Endodermal cell (in vitro differentiated cells): ENCODE results near the gene HSPA2. TPM values are rescaled to one million over a fixed set of nuclear protein-coding genes. Genes with fewer than 3 reads are reported as not detected.

Source experiments
- DNase-seq: peaks from one replicate; pipeline ENCODE4 v3.0.0-alpha.2; 2017
- H3K27ac ChIP-seq: 2 replicates; pipeline ENCODE4 v1.5.1; 2013; ENCODE audit warnings: mild to moderate bottlenecking, low read depth, low read length, moderate library complexity
- H3K27me3 ChIP-seq: 2 replicates; pipeline ENCODE4 v1.6.1; 2013; ENCODE audit warnings: mild to moderate bottlenecking, low read length, moderate library complexity; ENCODE audit not compliant: insufficient read depth, control insufficient read depth, poor library complexity, severe bottlenecking
- H3K36me3 ChIP-seq: 2 replicates; pipeline ENCODE4 v1.7.0; 2013; ENCODE audit warnings: mild to moderate bottlenecking, low read length, moderate library complexity; ENCODE audit not compliant: control insufficient read depth, insufficient read depth
- H3K4me1 ChIP-seq: one replicate; pipeline ENCODE4 v1.7.0; 2013; ENCODE audit warnings: low read length; ENCODE audit not compliant: control insufficient read depth, insufficient read depth
- H3K4me3 ChIP-seq: 2 replicates; pipeline ENCODE4 v1.5.1; 2013; ENCODE audit warnings: mild to moderate bottlenecking, low read length, moderate library complexity
- H3K9ac ChIP-seq: 2 replicates; pipeline ENCODE4 v1.6.1; 2013; ENCODE audit warnings: mild to moderate bottlenecking, low read length, moderate library complexity; ENCODE audit not compliant: poor library complexity, severe bottlenecking; ENCODE audit errors: extremely low read depth
- H3K9me3 ChIP-seq: 2 replicates; pipeline ENCODE4 v1.6.1; 2013; ENCODE audit warnings: mild to moderate bottlenecking, low read length, moderate library complexity; ENCODE audit not compliant: control insufficient read depth
- H3K27ac Mint-ChIP-seq: 2 replicates; pipeline ENCODE4 v1.8.0; 2020; ENCODE audit warnings: mixed read lengths
- H3K27me3 Mint-ChIP-seq: 2 replicates; pipeline ENCODE4 v1.8.0; 2021; ENCODE audit warnings: mild to moderate bottlenecking, mixed read lengths; ENCODE audit not compliant: insufficient read depth
- H3K36me3 Mint-ChIP-seq: 2 replicates; pipeline ENCODE4 v1.8.0; 2020; ENCODE audit warnings: low read depth, mixed read lengths
- H3K4me1 Mint-ChIP-seq: 2 replicates; pipeline ENCODE4 v1.8.0; 2020; ENCODE audit warnings: mixed read lengths
- H3K4me3 Mint-ChIP-seq: 2 replicates; pipeline ENCODE4 v1.8.0; 2020; ENCODE audit warnings: mild to moderate bottlenecking, moderate library complexity, mixed read lengths
- H3K9me3 Mint-ChIP-seq: 2 replicates; pipeline ENCODE4 v1.8.0; 2020; ENCODE audit warnings: mild to moderate bottlenecking, mixed read lengths
- CTCF ChIP-seq: fragments of 200-600 bp; sonication (generic); conservative IDR thresholded peaks from 2 replicates; pipeline ENCODE4 v1.5.0; 2021; ENCODE audit warnings: antibody characterized with exemption, mild to moderate bottlenecking
- WGBS, 2 experiments: methylation state at CpG; one replicate each; pipeline versions ENCODE4 v1.1.5 to v1.1.7; 2013; ENCODE audit warnings: missing lambda C conversion rate in 2 of 2, mixed read lengths in 1 of 2; ENCODE audit not compliant: insufficient coverage in 1 of 2, insufficient read length in 1 of 2; 5-methylcytosine and 5-hydroxymethylcytosine counted together
- total RNA-seq, 2 donors: library from RNA; stranded (reverse); fragmentation: NEBNext Ultra II Directional in 1 of 2; extraction: Animal tissue kit (Norgen Biotek cat#: 25700) in 1 of 2; gene quantifications; 2 replicates in 1 of 2; 3 replicates in 1 of 2; pipeline ENCODE4 v1.2.1, GENCODE V29; 2021

HSPA2 gene
- total RNA-seq, 2 donors from 2014 or later, result 7.9 to 12.9 TPM

- peaks cover 26% of the 10 kb centered on the region for H3K9me3 Mint-ChIP-seq
- Histone ChIP-seq H3K9me3 (peaks cover 14% of the 10 kb centered on the region), H3K4me1 (peaks cover 4% of the 10 kb centered on the region), H3K27me3 (peaks cover 36% of the 10 kb centered on the region), H3K4me3 (peak overlapping the region; percentile 80), H3K9ac (no peak overlapping the region), H3K27ac (no peak overlapping the region), H3K36me3 (no peaks in the 10 kb centered on the region)
- WGBS, 2 experiments, result 25 to 29% methylated on average over 52 to 61 of the region's 61 CpGs
- TF ChIP-seq CTCF, result no peak
- H3K4me1 Mint-ChIP-seq, result peaks cover 16% of the 10 kb centered on the region
- no peak overlapping the region for H3K27ac Mint-ChIP-seq
- no peak overlapping the region for H3K4me3 Mint-ChIP-seq
- H3K27me3 Mint-ChIP-seq, result peaks cover 6% of the 10 kb centered on the region
- no peak for DNase-seq
- H3K36me3 Mint-ChIP-seq, result peaks cover 11% of the 10 kb centered on the region
These were observed 1.7 kb downstream of the HSPA2 start for GRCh38 chr14:64541972-64542835.

GRCh38 chr14:64542836-64543201 lies 2.3 kb downstream of the HSPA2 start:
- Mint-ChIP-seq H3K4me3 (no peak overlapping the region), H3K9me3 (peaks cover 26% of the 10 kb centered on the region), H3K27me3 (peaks cover 6% of the 10 kb centered on the region), H3K27ac (no peak overlapping the region), H3K4me1 (peaks cover 16% of the 10 kb centered on the region), H3K36me3 (peaks cover 11% of the 10 kb centered on the region)
- Histone ChIP-seq H3K4me1 (peaks cover 4% of the 10 kb centered on the region), H3K4me3 (peak overlapping the region; percentile 80), H3K36me3 (no peaks in the 10 kb centered on the region), H3K9ac (no peak overlapping the region), H3K27ac (no peak overlapping the region), H3K9me3 (peaks cover 14% of the 10 kb centered on the region), H3K27me3 (peaks cover 36% of the 10 kb centered on the region)
- TF ChIP-seq CTCF, result no peak
- WGBS, 2 experiments, result 27 to 56% methylated on average over 4 of the region's 4 CpGs
- no peak for DNase-seq

- Mint-ChIP-seq H3K27ac (no peak overlapping the region), H3K4me1 (peaks cover 12% of the 10 kb centered on the region), H3K4me3 (no peak overlapping the region), H3K36me3 (peaks cover 11% of the 10 kb centered on the region), H3K27me3 (peaks cover 17% of the 10 kb centered on the region), H3K9me3 (peaks cover 26% of the 10 kb centered on the region)
- Histone ChIP-seq H3K9me3 (peaks cover 14% of the 10 kb centered on the region), H3K27me3 (peaks cover 53% of the 10 kb centered on the region), H3K36me3 (no peaks in the 10 kb centered on the region), H3K4me3 (no peak overlapping the region), H3K4me1 (peaks cover 4% of the 10 kb centered on the region), H3K9ac (no peak overlapping the region), H3K27ac (no peak overlapping the region)
- WGBS, 2 experiments, result 55 to 73% methylated on average over 2 to 5 of the region's 5 CpGs
- no peak for DNase-seq
- TF ChIP-seq CTCF, result no peak
These were observed 4.2 kb downstream of the HSPA2 start for GRCh38 chr14:64544607-64545312.
